Measurements from ENCODE around the gene TMEM52. TPM values are rescaled to one million over a fixed set of nuclear protein-coding genes. Genes with fewer than 3 reads are reported as not detected.

The TMEM52 gene
- total and polyA plus RNA-seq, 9 of the 15 experiments (the other 6 are each of a cell fraction or from before 2014, with no cell fraction given) = 0.37 to 22.5 (median 6.8) TPM

- TF ChIP-seq, protein P1, sequence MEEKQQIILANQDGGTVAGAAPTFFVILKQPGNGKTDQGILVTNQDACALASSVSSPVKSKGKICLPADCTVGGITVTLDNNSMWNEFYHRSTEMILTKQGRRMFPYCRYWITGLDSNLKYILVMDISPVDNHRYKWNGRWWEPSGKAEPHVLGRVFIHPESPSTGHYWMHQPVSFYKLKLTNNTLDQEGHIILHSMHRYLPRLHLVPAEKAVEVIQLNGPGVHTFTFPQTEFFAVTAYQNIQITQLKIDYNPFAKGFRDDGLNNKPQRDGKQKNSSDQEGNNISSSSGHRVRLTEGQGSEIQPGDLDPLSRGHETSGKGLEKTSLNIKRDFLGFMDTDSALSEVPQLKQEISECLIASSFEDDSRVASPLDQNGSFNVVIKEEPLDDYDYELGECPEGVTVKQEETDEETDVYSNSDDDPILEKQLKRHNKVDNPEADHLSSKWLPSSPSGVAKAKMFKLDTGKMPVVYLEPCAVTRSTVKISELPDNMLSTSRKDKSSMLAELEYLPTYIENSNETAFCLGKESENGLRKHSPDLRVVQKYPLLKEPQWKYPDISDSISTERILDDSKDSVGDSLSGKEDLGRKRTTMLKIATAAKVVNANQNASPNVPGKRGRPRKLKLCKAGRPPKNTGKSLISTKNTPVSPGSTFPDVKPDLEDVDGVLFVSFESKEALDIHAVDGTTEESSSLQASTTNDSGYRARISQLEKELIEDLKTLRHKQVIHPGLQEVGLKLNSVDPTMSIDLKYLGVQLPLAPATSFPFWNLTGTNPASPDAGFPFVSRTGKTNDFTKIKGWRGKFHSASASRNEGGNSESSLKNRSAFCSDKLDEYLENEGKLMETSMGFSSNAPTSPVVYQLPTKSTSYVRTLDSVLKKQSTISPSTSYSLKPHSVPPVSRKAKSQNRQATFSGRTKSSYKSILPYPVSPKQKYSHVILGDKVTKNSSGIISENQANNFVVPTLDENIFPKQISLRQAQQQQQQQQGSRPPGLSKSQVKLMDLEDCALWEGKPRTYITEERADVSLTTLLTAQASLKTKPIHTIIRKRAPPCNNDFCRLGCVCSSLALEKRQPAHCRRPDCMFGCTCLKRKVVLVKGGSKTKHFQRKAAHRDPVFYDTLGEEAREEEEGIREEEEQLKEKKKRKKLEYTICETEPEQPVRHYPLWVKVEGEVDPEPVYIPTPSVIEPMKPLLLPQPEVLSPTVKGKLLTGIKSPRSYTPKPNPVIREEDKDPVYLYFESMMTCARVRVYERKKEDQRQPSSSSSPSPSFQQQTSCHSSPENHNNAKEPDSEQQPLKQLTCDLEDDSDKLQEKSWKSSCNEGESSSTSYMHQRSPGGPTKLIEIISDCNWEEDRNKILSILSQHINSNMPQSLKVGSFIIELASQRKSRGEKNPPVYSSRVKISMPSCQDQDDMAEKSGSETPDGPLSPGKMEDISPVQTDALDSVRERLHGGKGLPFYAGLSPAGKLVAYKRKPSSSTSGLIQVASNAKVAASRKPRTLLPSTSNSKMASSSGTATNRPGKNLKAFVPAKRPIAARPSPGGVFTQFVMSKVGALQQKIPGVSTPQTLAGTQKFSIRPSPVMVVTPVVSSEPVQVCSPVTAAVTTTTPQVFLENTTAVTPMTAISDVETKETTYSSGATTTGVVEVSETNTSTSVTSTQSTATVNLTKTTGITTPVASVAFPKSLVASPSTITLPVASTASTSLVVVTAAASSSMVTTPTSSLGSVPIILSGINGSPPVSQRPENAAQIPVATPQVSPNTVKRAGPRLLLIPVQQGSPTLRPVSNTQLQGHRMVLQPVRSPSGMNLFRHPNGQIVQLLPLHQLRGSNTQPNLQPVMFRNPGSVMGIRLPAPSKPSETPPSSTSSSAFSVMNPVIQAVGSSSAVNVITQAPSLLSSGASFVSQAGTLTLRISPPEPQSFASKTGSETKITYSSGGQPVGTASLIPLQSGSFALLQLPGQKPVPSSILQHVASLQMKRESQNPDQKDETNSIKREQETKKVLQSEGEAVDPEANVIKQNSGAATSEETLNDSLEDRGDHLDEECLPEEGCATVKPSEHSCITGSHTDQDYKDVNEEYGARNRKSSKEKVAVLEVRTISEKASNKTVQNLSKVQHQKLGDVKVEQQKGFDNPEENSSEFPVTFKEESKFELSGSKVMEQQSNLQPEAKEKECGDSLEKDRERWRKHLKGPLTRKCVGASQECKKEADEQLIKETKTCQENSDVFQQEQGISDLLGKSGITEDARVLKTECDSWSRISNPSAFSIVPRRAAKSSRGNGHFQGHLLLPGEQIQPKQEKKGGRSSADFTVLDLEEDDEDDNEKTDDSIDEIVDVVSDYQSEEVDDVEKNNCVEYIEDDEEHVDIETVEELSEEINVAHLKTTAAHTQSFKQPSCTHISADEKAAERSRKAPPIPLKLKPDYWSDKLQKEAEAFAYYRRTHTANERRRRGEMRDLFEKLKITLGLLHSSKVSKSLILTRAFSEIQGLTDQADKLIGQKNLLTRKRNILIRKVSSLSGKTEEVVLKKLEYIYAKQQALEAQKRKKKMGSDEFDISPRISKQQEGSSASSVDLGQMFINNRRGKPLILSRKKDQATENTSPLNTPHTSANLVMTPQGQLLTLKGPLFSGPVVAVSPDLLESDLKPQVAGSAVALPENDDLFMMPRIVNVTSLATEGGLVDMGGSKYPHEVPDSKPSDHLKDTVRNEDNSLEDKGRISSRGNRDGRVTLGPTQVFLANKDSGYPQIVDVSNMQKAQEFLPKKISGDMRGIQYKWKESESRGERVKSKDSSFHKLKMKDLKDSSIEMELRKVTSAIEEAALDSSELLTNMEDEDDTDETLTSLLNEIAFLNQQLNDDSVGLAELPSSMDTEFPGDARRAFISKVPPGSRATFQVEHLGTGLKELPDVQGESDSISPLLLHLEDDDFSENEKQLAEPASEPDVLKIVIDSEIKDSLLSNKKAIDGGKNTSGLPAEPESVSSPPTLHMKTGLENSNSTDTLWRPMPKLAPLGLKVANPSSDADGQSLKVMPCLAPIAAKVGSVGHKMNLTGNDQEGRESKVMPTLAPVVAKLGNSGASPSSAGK (IDR thresholded peaks at IDR 0.05) = no peak
- TF ChIP-seq ARID4B (CRISPR knock-in tag; IDR thresholded peaks at IDR 0.05) (peak; percentile 63), ZNF175 (CRISPR knock-in tag; IDR thresholded peaks at IDR 0.05; ENCODE audit: low read depth) (no peak), KDM5B (IDR thresholded peaks at IDR 0.05; ENCODE audit: insufficient replicate concordance, low read depth, low read length) (peak; percentile 72), TCF7L2 (IDR thresholded peaks at IDR 0.05; ENCODE audit: low read depth, low read length) (no peak), ZNF79 (CRISPR knock-in tag; IDR thresholded peaks at IDR 0.05; ENCODE audit: low read depth) (no peak), RBFOX2 (IDR thresholded peaks at IDR 0.05; ENCODE audit: low read depth, low read length) (peak; percentile 86), RBM14 (IDR thresholded peaks at IDR 0.05; ENCODE audit: borderline replicate concordance, insufficient read depth, low read depth, low read length) (peak; percentile 82; the same call in 1 of the 2 replicates), ATF4 (CRISPR knock-in tag; IDR thresholded peaks at IDR 0.05) (no peak), HLTF (IDR thresholded peaks at IDR 0.05) (no peak)
These were observed 29.1 kb downstream of the TMEM52 start (continued) for GRCh38 chr1:1889847-1890505.

Data from K562 (cell line).